SK-N-SH treated with all-trans-retinoic acid at 6 μM for 48 hours (cell line): ENCODE results near the gene NSL1.

Source experiments
- ATAC-seq: fragments of 200-7000 bp; cut with Tn5 transposase; 3 replicates; pipeline ENCODE4 v1.9.1; 2020; ENCODE audit warnings: mild to moderate bottlenecking, moderate library complexity
- ARNTL ChIP-seq: fragments of 450-650 bp; formaldehyde crosslinking; IDR thresholded peaks from 2 replicates; pipeline ENCODE4 v1.5.0; 2020; ENCODE audit warnings: low read depth, mild to moderate bottlenecking, moderate library complexity, borderline replicate concordance
- BACH2 ChIP-seq: fragments of 250-450 bp; sonication (Bioruptor Pico); IDR thresholded peaks from 2 replicates; pipeline ENCODE4 v1.9.0; 2021; ENCODE audit warnings: mild to moderate bottlenecking, borderline replicate concordance
- CREB5 ChIP-seq: fragments of 250-450 bp; sonication (Bioruptor Pico); IDR thresholded peaks from 2 replicates; pipeline ENCODE4 v1.5.1; 2020; ENCODE audit warnings: low read depth, mild to moderate bottlenecking, moderate library complexity
- CSDC2 ChIP-seq: fragments of 250-450 bp; sonication (Bioruptor Pico); IDR thresholded peaks from 2 replicates; pipeline ENCODE4 v1.5.0; 2020; ENCODE audit warnings: mild to moderate bottlenecking, moderate library complexity
- CSRNP3 ChIP-seq: fragments of 250-450 bp; sonication (Bioruptor Pico); IDR thresholded peaks from 2 replicates; pipeline ENCODE4 v1.5.1; 2021; ENCODE audit warnings: mild to moderate bottlenecking, moderate library complexity
- ESRRG ChIP-seq: fragments of 250-450 bp; sonication (Bioruptor Pico); IDR thresholded peaks from 2 replicates; pipeline ENCODE4 v1.6.1; 2021; ENCODE audit warnings: mild to moderate bottlenecking
- GLIS3 ChIP-seq: fragments of 250-450 bp; sonication (Bioruptor Pico); IDR thresholded peaks from 2 replicates; pipeline ENCODE4 v1.5.0; 2020; ENCODE audit warnings: mild to moderate bottlenecking, moderate library complexity
- ISL1 ChIP-seq: fragments of 250-450 bp; sonication (Bioruptor Pico); IDR thresholded peaks from 2 replicates; pipeline ENCODE4 v2.1.2; 2022; ENCODE audit warnings: mild to moderate bottlenecking, moderate library complexity
- OSR1 ChIP-seq: fragments of 250-450 bp; sonication (Bioruptor Pico); IDR thresholded peaks from 2 replicates; pipeline ENCODE4 v1.8.0; 2022; ENCODE audit warnings: moderate library complexity, mild to moderate bottlenecking, inconsistent platforms
- PATZ1 ChIP-seq: fragments of 250-450 bp; sonication (Bioruptor Pico); IDR thresholded peaks from 2 replicates; pipeline ENCODE4 v1.8.0; 2020; ENCODE audit warnings: mild to moderate bottlenecking, moderate library complexity, borderline replicate concordance
- POU6F1 ChIP-seq: fragments of 250-450 bp; sonication (Bioruptor Pico); IDR thresholded peaks from 2 replicates; pipeline ENCODE4 v1.8.0; 2021; ENCODE audit warnings: low read depth, mild to moderate bottlenecking, moderate library complexity, borderline replicate concordance
- PPARA ChIP-seq: fragments of 250-450 bp; sonication (Bioruptor Pico); IDR thresholded peaks from 2 replicates; pipeline ENCODE4 v1.5.0; 2020; ENCODE audit warnings: mild to moderate bottlenecking, borderline replicate concordance
- RARB ChIP-seq: fragments of 250-450 bp; sonication (Bioruptor Pico); IDR thresholded peaks from 2 replicates; pipeline ENCODE4 v1.8.0; 2021; ENCODE audit warnings: mild to moderate bottlenecking, moderate library complexity
- SNAI2 ChIP-seq: fragments of 250-450 bp; sonication (Bioruptor Pico); IDR thresholded peaks from 2 replicates; pipeline ENCODE4 v1.5.0; 2020; ENCODE audit warnings: mild to moderate bottlenecking, moderate library complexity
- TCF4 ChIP-seq: fragments of 250-450 bp; sonication (Bioruptor Pico); IDR thresholded peaks from 2 replicates; pipeline ENCODE4 v1.8.0; 2021; ENCODE audit warnings: mild to moderate bottlenecking, moderate library complexity, borderline replicate concordance
- TOX ChIP-seq: fragments of 250-450 bp; sonication (Bioruptor Pico); IDR thresholded peaks from 2 replicates; pipeline ENCODE4 v1.8.0; 2021; ENCODE audit warnings: mild to moderate bottlenecking, moderate library complexity, borderline replicate concordance
- TSHZ2 ChIP-seq: fragments of 250-450 bp; sonication (Bioruptor Pico); IDR thresholded peaks from 2 replicates; pipeline ENCODE4 v1.5.0; 2020; ENCODE audit warnings: mild to moderate bottlenecking, moderate library complexity
- ZFP3 ChIP-seq: fragments of 250-450 bp; sonication (Bioruptor Pico); IDR thresholded peaks from 2 replicates; pipeline ENCODE4 v1.5.0; 2020; ENCODE audit warnings: mild to moderate bottlenecking, moderate library complexity
- ZFP30 ChIP-seq: fragments of 450-650 bp; formaldehyde crosslinking; IDR thresholded peaks from 2 replicates; pipeline ENCODE4 v1.5.0; 2022; ENCODE audit warnings: mild to moderate bottlenecking, moderate library complexity
- ZNF565 ChIP-seq: fragments of 450-650 bp; formaldehyde crosslinking; conservative IDR thresholded peaks from 2 replicates; pipeline ENCODE4 v1.5.0; 2020; ENCODE audit warnings: low read depth, mild to moderate bottlenecking, moderate library complexity
- ZNF70 ChIP-seq: fragments of 450-650 bp; formaldehyde crosslinking; IDR thresholded peaks from 2 replicates; pipeline ENCODE4 v1.5.0; 2020; ENCODE audit warnings: mild to moderate bottlenecking, moderate library complexity
- ZNF8 ChIP-seq: fragments of 450-650 bp; formaldehyde crosslinking; IDR thresholded peaks from 2 replicates; pipeline ENCODE4 v1.5.0; 2020; ENCODE audit warnings: mild to moderate bottlenecking, moderate library complexity

Gene NSL1

GRCh38 chr1:212746546-212746945 lies 45.0 kb downstream of the NSL1 start:
- TF ChIP-seq POU6F1 (no peak), PPARA (CRISPR knock-in tag) (no peak), TCF4 (no peak), CSDC2 (CRISPR knock-in tag) (no peak), ZFP3 (CRISPR knock-in tag) (no peak), ZFP30 (CRISPR knock-in tag) (no peak), ARNTL (CRISPR knock-in tag) (no peak), CREB5 (CRISPR knock-in tag) (no peak), RARB (CRISPR knock-in tag) (no peak), ZNF565 (no peak), SNAI2 (CRISPR knock-in tag) (no peak), ZNF70 (CRISPR knock-in tag) (no peak), OSR1 (no peak), BACH2 (CRISPR knock-in tag) (no peak)
- ATAC-seq: no peak

GRCh38 chr1:212745303-212745702 lies 46.3 kb downstream of the NSL1 start:
- no peak for ATAC-seq
- TF ChIP-seq CSRNP3 (CRISPR knock-in tag): no peak
- TF ChIP-seq TOX (CRISPR knock-in tag): no peak
- TF ChIP-seq ZFP30 (CRISPR knock-in tag): no peak
- TF ChIP-seq ZNF8 (CRISPR knock-in tag): no peak
- no peak for TF ChIP-seq GLIS3
- TF ChIP-seq OSR1: no peak
- TF ChIP-seq RARB (CRISPR knock-in tag): no peak
- no peak for TF ChIP-seq ZFP3 (CRISPR knock-in tag)
- TF ChIP-seq TSHZ2: no peak
- no peak for TF ChIP-seq ARNTL (CRISPR knock-in tag)
- no peak for TF ChIP-seq ISL1 (CRISPR knock-in tag)
- TF ChIP-seq TCF4: no peak
- no peak for TF ChIP-seq PATZ1 (CRISPR knock-in tag)
- no peak for TF ChIP-seq ESRRG
- no peak for TF ChIP-seq CREB5 (CRISPR knock-in tag)
- no peak for TF ChIP-seq BACH2 (CRISPR knock-in tag)
- no peak for TF ChIP-seq PPARA (CRISPR knock-in tag)
- no peak for TF ChIP-seq ZNF70 (CRISPR knock-in tag)
